Prostate gland (tissue), 2 donors: ENCODE results near the gene SCN3B.

Source experiments
- POLR2AphosphoS5 ChIP-seq: sonication (generic); formaldehyde crosslinking; IDR thresholded peaks from one replicate; pipeline ENCODE4 v1.6.1; 2017; ENCODE audit warnings: antibody characterized with exemption
- TF ChIP-seq, protein P1 (sequence below), 4 experiments: fragments of 200-600 bp in 2 of 4; fragments of 450-650 bp in 2 of 4; sonication (generic) in 2 of 4; IDR thresholded peaks; 1 replicate in 3 of 4; 2 replicates in 1 of 4; pipeline ENCODE4 v1.5.1; 2016 to 2019; ENCODE audit warnings: antibody characterized with exemption in 4 of 4, mild to moderate bottlenecking in 2 of 4, moderate library complexity in 2 of 4

DNA sequence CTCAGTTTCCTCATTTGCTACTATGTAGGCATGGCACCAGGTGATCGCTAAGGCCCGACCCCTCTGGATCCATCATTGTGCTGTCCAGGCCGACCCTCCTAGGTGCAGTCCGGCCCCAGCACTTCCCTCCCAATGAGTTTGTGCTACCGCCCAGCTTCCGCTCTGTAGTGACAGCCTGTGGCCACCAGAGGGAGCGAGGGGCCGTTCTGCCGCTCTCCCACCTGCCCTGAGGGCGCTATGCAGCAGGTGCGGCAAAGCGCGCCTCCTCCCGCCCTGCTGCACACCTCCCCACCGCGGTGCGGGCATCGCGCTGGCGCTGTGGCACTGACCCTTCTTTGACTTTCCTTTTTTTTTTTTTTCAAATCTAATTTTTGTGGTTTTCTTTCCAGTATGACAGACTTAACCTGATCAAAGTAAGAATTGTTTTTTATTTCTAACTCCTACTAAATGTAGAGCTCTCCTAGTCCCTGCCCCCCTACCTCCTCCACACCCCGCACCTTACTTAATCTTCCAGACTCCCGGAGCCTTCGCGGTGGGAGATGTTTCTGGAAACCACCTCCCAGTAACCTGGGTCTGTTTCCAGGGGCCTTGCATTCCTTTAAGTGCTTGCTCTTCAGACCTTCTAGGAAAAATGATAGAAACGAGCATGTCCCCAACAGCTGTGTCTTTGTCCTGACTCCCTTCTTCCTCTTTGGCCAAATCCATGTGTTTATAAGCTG, 73.7 kb downstream of the SCN3B start:
- TF ChIP-seq, protein P1, sequence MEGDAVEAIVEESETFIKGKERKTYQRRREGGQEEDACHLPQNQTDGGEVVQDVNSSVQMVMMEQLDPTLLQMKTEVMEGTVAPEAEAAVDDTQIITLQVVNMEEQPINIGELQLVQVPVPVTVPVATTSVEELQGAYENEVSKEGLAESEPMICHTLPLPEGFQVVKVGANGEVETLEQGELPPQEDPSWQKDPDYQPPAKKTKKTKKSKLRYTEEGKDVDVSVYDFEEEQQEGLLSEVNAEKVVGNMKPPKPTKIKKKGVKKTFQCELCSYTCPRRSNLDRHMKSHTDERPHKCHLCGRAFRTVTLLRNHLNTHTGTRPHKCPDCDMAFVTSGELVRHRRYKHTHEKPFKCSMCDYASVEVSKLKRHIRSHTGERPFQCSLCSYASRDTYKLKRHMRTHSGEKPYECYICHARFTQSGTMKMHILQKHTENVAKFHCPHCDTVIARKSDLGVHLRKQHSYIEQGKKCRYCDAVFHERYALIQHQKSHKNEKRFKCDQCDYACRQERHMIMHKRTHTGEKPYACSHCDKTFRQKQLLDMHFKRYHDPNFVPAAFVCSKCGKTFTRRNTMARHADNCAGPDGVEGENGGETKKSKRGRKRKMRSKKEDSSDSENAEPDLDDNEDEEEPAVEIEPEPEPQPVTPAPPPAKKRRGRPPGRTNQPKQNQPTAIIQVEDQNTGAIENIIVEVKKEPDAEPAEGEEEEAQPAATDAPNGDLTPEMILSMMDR (IDR thresholded peaks at IDR 0.05), result peak; percentile 74 to 81 (median 77)
- no peak for TF ChIP-seq POLR2AphosphoS5
